ENCODE measurements around the gene WDR75.

Gene WDR75

DNA sequence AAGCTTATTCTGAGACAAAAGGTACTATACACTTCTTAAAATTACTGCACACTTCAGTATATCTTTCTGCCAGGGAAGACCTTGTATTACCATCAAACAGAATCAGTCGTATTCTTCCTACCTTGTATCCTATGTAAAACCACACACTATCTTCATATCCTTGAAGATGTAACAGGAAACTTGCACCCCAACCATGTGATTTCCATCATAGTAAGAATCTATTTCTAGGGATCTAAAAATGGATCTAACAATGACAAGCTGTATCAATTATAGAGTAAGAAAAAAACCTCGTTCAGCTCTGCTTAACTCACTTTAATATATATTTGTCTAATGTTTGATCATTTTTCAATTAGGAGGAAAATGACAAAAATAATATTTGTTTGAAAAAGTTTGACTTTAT, 60.2 kb downstream of the WDR75 start:
- DNase-seq: no peak

GRCh38 chr2:189502714-189503113, 61.4 kb downstream of the WDR75 start:
- no peak for DNase-seq

- no peak for DNase-seq
Observed at GRCh38 chr2:189504238-189504637, 63.0 kb downstream of the WDR75 start.

DNA sequence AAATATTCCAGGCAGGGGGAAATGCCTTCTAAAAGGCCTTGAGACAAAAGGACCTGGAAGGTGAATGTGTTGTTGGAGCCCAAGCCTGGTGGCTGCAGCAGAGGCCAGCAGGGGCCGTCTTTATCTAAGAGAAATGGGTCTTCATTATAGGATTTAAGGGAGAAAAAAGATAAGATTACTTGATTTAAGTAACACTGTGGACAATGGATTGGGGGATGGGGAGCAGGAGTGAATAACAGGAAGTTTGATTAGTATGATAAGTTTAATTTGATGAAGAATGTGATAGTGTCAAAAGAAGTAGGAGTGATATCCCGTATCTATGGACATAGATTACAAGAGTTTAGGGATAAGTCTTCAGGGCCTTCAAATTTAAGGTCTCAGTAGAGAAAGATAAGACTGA, 64.2 kb downstream of the WDR75 start:
- no peak for DNase-seq

DNA sequence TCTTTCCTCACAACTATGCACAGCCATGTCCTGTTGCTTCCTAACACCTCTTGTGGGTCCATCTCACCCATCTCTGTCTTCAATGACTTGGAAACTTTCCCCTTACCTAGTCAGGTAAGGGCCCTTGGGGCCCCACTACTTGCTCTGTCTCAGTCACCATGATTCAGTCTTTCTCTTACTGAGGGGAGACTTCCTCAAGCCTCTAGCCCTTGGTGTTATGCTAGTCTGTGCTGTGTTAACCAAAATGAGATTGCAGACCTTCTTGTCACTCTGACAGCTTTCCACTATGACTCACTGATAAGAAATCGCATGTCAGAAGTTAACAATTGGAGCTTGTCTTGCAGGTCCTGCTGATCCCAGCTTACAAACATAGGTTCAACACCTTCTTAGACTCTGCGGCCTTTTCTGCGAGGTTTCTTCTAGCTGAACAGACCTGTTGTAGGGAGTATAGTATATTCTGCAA, 65.3 kb downstream of the WDR75 start:
- DNase-seq: no peak

DNA sequence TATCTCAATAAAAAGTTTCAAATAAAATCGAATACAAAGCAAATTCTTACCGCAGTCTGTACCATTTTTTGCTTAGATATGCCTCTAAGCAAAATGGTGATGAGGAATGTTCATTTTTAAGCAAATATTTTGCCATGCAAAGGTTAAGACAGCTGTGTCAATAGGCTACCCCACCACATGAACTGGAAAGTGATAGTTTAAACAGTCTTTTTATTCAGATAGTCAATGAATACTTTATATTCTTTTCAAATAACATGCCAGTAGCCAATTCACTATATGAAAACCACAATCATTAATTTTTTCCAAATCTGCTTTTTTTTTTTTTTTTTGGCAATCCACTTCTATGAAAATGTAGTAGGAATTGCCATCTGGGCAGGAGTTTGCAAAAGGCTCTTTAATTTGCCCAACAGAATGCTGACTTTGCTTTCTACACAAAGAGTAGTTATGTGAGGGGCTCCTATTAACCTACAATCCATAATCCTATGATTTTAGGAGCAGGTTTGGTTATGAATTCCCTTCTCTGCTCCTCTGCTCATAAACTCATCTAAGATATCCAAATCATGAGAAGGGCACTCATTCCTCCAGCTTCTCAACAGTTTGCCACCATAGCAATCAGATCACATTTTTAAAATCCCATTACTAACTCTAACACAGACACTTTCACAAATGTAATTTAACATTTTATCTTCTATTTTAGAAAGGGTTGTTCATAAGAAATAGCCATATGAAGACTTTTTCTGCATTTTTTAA, 70.1 kb downstream of the WDR75 start:
- no peak for DNase-seq

DNA sequence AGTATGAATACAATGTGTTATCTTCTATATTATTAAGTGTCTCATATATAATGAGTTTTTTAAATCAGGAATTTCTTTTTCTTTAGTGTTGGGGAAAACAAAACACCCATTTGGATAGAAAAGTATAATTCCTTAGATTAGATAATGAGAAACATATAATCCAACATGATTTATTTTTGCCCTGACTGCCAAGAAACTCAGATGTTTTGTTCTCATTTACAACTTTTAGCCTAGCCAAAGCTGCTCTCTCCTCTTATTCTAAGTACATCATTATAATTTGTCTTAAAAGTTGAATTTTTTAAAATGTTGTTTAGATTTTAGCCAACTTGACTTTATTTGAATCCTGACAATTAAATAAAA, 70.7 kb downstream of the WDR75 start:
- DNase-seq: no peak

DNA sequence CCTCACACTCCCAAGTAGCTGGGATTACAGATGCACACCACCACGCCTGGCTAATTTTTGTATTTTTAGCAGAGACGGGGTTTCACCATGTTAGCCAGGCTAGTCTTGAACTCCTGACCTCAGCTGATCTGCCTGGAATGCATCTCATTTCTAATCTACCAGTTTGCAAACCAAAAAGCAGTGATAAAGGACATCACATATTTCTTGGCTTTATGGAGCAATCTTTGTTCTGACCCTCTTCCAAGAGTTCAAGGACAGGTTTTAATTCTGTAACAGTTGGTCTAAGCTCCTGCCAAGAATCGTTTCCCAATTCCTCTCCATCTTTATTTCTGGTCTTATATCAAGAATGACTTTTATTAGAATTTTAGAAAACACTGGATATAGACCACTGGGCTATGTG, 71.6 kb downstream of the WDR75 start:
- no peak for DNase-seq

DNA sequence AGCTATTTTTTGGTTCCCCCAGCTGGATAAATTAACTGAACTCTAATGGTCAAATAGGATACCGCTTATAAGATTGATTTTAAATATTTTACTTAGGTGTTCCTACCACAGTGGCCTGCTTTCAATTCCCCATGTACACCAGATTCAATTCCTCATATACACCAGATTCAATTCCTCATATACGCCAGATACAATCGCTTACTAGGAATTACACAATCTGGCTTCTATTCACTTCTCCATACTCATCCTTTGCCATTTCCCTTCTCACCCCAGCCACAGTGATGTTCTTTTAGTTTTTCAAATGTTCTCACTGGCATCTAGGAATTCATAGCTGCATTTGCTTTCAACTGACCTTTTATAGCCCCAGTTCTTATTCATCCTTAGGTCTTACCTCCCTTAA, 72.8 kb downstream of the WDR75 start:
- DNase-seq: no peak

- no peak for DNase-seq
Observed at GRCh38 chr2:189515264-189515663, 74.0 kb downstream of the WDR75 start.

GRCh38 chr2:189516546-189516945, 75.3 kb downstream of the WDR75 start:
- no peak for DNase-seq

DNA sequence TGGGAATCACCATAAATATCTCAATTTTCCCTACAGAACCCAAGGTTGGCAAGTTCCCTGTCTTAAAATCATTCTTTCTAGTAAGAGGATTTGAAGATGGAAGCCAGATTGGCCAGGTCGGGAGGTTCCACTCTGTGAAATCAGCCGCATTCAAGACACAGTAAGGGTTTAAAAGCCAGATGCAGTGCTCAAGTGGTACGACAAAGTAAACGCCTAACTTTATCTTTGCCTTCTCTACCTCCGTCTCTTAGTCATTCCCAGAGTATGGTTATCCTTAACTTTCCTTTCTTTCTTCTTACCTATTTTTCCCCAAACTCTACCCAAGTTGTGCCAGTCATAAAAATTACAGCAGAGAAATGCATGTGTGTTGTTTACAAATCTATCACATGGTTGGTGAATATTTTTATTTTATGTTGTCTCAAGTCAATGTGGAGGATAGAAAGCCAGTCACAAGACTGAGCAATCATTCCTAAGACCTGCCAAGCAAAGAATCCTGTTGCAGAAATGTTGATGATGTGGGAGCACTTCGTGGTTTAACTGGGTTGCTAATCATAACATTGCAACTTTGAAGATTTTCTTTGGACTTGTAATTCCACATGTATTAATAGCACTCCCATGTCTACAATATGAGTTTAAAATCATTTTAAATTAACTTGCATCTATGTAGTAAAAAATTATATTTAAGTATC, 76.7 kb downstream of the WDR75 start:
- DNase-seq: no peak

DNA sequence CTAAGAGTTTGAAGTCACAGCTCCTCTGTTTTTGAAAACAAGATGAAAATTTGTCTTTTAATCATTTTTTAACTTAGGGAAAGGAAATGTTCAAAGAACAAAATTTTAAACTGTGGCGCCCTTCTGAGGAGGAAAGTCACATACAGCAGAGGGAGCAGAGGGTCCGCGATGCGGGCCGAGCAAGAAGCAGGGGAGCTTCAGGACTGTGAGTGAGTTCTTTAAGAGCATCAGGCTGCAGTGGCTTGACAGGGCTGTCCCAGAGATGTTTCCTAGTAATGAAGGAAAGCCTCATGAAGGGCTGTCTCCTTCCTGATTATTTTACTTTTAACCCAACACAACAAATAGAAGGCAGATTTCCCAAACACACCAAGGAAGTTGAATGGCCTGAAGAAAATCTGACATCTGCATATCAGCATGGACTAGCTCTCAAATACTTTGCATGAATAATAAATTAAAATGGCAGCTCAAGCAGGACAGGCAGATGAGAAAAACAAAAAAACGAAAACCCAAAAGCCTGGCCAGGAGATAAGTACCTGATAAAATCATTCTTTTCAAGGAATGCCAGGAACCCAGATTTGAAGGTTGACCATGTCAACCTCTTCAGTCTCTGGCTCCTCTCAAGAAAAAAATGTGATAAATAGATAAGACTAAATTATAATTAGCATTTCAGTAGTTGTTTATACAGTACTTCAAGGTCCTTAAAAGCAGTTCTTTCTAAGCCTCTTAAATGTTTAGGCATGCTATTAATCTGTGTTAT, 78.5 kb downstream of the WDR75 start:
- no peak for DNase-seq

GRCh38 chr2:189521699-189522434, 80.6 kb downstream of the WDR75 start:
- no peak for DNase-seq

DNA sequence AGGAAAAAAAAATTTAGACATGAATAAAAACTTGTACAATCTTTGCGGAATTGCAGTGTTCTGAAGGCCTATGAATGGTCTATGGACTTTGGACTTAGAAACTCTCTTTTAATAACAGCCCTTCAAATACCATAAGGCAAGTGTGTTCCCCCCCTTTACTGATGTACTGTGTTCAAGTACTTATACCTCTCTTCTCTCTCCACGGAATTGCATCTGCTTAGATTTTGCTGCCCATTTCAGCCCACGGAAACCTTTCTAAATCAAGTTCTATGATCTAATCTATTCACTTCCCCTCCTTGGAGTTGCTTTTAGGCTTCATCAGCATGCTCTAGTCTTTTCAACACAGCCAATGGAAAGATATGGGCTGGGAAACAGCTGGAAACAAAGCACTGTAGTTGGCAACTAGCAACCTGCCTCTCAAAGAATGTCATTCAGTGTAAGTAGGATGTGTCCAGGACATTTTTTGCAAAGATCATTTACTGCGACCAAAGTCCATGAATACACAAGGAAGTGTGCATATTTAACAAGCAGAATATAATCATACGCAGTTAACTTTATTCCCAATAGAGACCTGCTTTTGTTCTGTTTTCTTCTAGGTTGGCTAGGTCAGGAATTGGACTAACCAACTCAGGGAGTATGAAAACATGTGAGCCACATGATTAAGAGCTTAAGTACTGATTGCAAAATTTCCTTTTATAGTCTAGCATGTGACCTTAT, 81.3 kb downstream of the WDR75 start:
- no peak for DNase-seq

DNA sequence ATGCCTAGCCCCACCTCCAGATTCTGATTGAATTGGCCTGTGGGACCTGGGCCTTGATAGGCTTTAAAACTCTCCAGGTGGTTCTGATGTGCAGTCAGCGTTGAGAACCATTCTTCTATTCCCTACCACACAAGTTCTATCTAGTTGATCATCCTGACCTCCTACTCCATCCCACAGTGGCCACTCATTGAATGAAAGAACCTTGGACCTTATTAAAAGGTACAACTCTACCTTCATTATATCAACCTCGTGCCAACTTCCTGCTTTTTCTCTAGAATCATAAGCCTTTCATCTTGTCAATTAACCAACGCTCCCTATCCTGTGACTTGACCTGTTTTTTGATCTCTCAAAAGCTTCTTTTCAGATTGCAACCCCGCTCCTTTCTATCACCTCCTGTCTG, 83.5 kb downstream of the WDR75 start:
- DNase-seq: no peak
